Neural progenitor cell (in vitro differentiated cells): ENCODE measurements around the gene LAMTOR1.

ENCODE experiments used
- EZH2 ChIP-seq: fragments of 200-600 bp; sonication (generic); IDR thresholded peaks from 2 replicates; pipeline ENCODE4 v1.6.1; 2017; ENCODE audit warnings: antibody characterized with exemption, mild to moderate bottlenecking, moderate library complexity
- TF ChIP-seq, protein P1 (sequence below): fragments of 200-600 bp; sonication (generic); IDR thresholded peaks from 2 replicates; pipeline ENCODE4 v1.5.1; 2017; ENCODE audit warnings: antibody characterized with exemption, mild to moderate bottlenecking

DNA sequence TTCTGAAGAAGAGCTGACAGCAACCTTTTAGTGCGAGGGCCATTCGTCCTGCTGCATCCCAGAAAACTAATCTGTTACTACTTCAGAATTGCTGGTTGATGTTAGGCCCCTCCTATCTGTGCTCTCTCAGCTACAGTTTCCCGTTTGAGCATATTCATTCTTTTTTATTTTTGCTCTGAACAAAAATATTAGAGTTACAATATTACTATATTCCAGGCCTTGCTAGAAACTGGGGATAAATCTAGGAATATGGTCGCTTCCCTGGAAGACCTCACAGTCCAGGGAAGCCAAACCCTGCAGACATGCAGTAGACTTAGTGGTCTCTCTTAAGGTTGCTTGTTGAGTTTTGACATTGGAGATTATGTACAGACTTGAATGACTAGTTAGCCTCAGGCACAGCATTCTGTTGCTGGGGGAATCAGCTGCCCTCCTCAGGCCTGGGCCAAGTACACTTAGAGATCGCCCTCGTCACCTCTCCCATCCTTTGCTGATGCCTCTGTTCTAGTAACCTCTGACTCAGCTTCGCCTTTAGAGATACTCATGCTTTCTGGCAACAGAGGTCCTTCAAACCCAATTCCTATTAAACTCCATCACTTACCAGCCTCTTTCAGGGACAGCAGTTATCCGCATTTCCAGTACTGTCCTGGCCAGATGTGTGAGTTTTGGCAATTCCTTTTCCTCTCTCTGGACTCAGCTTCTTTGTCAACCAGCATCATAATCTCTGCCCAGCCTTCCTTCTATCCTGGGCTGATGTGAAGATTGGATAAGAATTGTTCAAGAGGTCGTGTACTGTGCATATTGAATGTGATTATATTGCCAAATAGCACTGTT lies 10.1 kb upstream of the LAMTOR1 start:
- TF ChIP-seq, protein P1, sequence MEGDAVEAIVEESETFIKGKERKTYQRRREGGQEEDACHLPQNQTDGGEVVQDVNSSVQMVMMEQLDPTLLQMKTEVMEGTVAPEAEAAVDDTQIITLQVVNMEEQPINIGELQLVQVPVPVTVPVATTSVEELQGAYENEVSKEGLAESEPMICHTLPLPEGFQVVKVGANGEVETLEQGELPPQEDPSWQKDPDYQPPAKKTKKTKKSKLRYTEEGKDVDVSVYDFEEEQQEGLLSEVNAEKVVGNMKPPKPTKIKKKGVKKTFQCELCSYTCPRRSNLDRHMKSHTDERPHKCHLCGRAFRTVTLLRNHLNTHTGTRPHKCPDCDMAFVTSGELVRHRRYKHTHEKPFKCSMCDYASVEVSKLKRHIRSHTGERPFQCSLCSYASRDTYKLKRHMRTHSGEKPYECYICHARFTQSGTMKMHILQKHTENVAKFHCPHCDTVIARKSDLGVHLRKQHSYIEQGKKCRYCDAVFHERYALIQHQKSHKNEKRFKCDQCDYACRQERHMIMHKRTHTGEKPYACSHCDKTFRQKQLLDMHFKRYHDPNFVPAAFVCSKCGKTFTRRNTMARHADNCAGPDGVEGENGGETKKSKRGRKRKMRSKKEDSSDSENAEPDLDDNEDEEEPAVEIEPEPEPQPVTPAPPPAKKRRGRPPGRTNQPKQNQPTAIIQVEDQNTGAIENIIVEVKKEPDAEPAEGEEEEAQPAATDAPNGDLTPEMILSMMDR = no peak
- TF ChIP-seq EZH2 = no peak
